ENCODE data around the gene DHRSX. TPM values are rescaled to one million over a fixed set of nuclear protein-coding genes. Genes with fewer than 3 reads are reported as not detected.

The DHRSX gene
- total RNA-seq, 1 experiment from 2014 or later, result 11.5 TPM

DNA sequence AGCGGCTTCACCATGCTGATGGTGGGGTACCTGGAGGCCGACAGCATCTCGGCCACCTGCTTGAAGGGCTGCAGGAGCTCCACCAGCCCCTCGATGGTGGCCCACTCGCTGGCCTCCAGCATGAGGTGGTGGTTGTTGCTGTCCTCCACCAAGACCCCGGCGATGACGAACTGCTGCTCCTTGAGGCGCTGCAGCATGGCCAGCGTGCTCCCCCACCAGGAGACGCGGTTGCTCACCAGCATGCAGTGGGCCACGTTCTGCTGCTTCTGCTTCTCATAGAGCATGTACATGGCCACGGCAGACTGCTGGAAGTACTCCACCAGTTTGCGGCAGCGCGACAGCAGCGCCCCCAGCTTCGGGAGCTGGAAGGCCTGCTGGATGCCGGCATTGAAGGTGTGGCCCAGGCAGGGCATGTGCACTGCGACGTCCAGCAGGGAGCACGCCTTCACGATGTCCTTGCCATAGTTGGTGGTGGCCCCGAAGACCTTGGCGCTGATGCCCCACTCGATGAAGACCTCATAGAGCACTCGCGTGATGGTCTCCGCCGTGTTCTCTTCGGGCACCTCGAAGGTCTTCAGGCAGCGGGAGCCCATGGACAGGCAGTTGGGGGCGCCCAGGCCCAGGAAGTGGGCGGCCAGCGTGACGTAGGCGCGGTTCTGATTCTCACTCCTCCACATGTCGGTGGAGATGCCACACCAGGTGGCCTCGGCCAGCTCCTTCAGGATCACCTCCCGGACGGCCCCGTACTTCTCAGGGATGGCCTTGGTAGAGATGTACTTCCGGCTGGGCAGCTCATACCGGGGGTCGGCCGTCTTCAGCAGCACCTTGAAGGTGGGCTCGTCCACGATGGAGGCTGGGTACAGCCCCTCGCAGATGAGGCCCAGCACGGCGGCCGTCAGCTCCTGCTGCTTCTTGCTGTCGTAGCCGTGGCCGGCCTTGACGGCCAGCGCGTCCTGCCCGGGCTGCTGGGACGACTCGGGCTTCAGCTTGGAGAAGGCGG is 11.0 kb downstream of the DHRSX start:
- Histone ChIP-seq H3K9me3 (ENCODE audit: low read length) (no peaks in the 10 kb centered on the region), H3K27ac (ENCODE audit: low read length) (no peak overlapping the region), H3K36me3 (ENCODE audit: low read depth, low read length) (no peaks in the 10 kb centered on the region), H3F3A (ENCODE audit: low read length, unreplicated experiment) (no peaks in the 10 kb centered on the region), H3K4me3 (ENCODE audit: low read length) (no peak overlapping the region), H3K4me2 (ENCODE audit: low read length) (no peak overlapping the region), H3K79me2 (ENCODE audit: low read length) (no peaks in the 10 kb centered on the region), H3K9me2 (replicated peaks; ENCODE audit: low read length) (no peaks in the 10 kb centered on the region), H3K9ac (ENCODE audit: low read length) (no peak overlapping the region), H4K20me1 (ENCODE audit: low read length) (no peaks in the 10 kb centered on the region), H2AFZ (ENCODE audit: low read length) (no peak overlapping the region), H3K27me3 (ENCODE audit: low read length) (no peaks in the 10 kb centered on the region), H3K4me1 (ENCODE audit: insufficient read depth, low read length) (no peaks in the 10 kb centered on the region)
- intact Hi-C loops (cut with micrococcal nuclease), result no loop called here
- CTCF ChIA-PET, result no interaction called here
- ATAC-seq (no peak), DNase-seq (no peak)
- TF ChIP-seq, protein P1, sequence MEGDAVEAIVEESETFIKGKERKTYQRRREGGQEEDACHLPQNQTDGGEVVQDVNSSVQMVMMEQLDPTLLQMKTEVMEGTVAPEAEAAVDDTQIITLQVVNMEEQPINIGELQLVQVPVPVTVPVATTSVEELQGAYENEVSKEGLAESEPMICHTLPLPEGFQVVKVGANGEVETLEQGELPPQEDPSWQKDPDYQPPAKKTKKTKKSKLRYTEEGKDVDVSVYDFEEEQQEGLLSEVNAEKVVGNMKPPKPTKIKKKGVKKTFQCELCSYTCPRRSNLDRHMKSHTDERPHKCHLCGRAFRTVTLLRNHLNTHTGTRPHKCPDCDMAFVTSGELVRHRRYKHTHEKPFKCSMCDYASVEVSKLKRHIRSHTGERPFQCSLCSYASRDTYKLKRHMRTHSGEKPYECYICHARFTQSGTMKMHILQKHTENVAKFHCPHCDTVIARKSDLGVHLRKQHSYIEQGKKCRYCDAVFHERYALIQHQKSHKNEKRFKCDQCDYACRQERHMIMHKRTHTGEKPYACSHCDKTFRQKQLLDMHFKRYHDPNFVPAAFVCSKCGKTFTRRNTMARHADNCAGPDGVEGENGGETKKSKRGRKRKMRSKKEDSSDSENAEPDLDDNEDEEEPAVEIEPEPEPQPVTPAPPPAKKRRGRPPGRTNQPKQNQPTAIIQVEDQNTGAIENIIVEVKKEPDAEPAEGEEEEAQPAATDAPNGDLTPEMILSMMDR (conservative IDR thresholded peaks at IDR 0.05; ENCODE audit: low read depth, low read length), result no peak
- TF ChIP-seq EZH2phosphoT487 (IDR thresholded peaks at IDR 0.05; ENCODE audit: borderline replicate concordance, low read length), result no peak
- no peak for TF ChIP-seq EZH2 (IDR thresholded peaks at IDR 0.05; ENCODE audit: low read length, unreplicated experiment)
- no TSS peak for BruUV-seq (replicated peaks)
- POLR2A ChIA-PET (ENCODE audit: unreplicated experiment), result no interaction called here

DNA sequence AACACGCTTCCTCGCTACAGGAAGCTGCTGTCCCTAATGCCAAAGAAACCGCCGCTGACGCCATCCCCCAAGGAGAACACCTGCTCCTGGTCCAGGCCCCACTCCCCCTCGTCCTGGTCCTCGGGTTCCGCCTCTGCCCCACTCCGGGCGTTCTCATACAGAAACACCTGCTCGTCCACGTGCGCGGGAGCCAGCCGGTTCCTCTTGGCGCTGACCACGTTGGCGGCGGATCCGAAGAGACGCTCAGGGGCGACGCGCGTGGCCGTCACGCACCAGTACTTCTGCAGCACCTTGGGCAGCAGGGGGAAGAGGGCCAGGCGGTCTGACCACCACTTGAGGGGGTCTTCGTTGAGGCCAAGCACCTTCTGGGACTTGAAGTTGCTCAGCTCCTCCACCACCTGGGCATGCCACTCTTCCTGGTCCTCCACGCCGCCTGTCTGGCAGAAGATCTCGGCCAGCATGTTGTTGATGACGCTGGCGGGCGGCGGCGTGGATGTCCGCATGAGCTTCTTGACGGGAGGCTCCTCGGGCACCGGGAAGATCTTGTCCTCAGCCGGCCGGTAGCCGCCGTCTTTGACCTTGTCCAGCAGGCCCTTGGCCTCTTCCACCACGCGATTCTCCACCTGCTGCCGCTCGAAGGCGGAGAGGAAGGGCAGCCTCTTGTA is 12.0 kb downstream of the DHRSX start:
- H3K79me2 ChIP-seq (ENCODE audit: low read length), result no peaks in the 10 kb centered on the region
- H3K36me3 ChIP-seq (ENCODE audit: low read depth, low read length), result no peaks in the 10 kb centered on the region
- no peaks in the 10 kb centered on the region for H4K20me1 ChIP-seq (ENCODE audit: low read length)
- H3K4me3 ChIP-seq (ENCODE audit: low read length), result no peak overlapping the region
- no peak for ATAC-seq
- no peak for DNase-seq
- no peak overlapping the region for H3K9ac ChIP-seq (ENCODE audit: low read length)
- H3K4me1 ChIP-seq (ENCODE audit: insufficient read depth, low read length), result no peaks in the 10 kb centered on the region
- no peak for TF ChIP-seq EZH2phosphoT487 (IDR thresholded peaks at IDR 0.05; ENCODE audit: borderline replicate concordance, low read length)
- TF ChIP-seq, protein P1 (conservative IDR thresholded peaks at IDR 0.05; ENCODE audit: low read depth, low read length), result no peak
- CTCF ChIA-PET, result no interaction called here
- no peak overlapping the region for H3K27ac ChIP-seq (ENCODE audit: low read length)
- H2AFZ ChIP-seq (ENCODE audit: low read length), result no peak overlapping the region
- no TSS peak for BruUV-seq (replicated peaks)
- POLR2A ChIA-PET (ENCODE audit: unreplicated experiment), result no interaction called here
- H3F3A ChIP-seq (ENCODE audit: low read length, unreplicated experiment), result no peaks in the 10 kb centered on the region
- no peak overlapping the region for H3K4me2 ChIP-seq (ENCODE audit: low read length)
- no peaks in the 10 kb centered on the region for H3K9me2 ChIP-seq (replicated peaks; ENCODE audit: low read length)
- H3K27me3 ChIP-seq (ENCODE audit: low read length), result no peaks in the 10 kb centered on the region
- intact Hi-C loops (cut with micrococcal nuclease), result no loop called here
- no peaks in the 10 kb centered on the region for H3K9me3 ChIP-seq (ENCODE audit: low read length)

DNA sequence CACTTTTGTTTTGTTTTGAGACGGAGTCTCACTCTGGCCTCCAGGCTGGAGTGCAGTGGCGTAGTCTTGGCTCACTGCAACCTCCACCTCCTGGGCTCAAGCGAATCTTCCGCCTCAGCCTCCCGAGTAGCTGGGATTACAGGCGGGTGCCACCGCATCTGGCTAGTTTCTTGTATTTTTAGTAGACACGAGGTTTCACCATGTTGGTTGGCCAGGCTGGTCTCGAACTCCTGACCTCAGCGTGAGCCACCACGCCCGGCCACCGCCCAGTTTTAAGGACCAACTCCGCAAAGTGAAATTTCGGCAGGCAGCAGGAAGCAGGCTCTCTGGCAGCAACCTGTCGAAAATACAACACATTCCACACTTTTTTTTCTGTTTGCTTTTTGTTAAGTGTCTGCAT is 13.4 kb downstream of the DHRSX start:
- H4K20me1 ChIP-seq (ENCODE audit: low read length), result no peaks in the 10 kb centered on the region
- CTCF ChIA-PET, result no interaction called here
- TF ChIP-seq, protein P1 (conservative IDR thresholded peaks at IDR 0.05; ENCODE audit: low read depth, low read length), result no peak
- TF ChIP-seq EZH2phosphoT487 (IDR thresholded peaks at IDR 0.05; ENCODE audit: borderline replicate concordance, low read length) (no peak), EZH2 (IDR thresholded peaks at IDR 0.05; ENCODE audit: low read length, unreplicated experiment) (no peak)
- no peaks in the 10 kb centered on the region for H3F3A ChIP-seq (ENCODE audit: low read length, unreplicated experiment)
- no peak overlapping the region for H3K4me3 ChIP-seq (ENCODE audit: low read length)
- ATAC-seq, result no peak
- H3K4me2 ChIP-seq (ENCODE audit: low read length), result no peak overlapping the region
- no peaks in the 10 kb centered on the region for H3K4me1 ChIP-seq (ENCODE audit: insufficient read depth, low read length)
- H3K9me3 ChIP-seq (ENCODE audit: low read length), result no peaks in the 10 kb centered on the region
- no peaks in the 10 kb centered on the region for H3K27me3 ChIP-seq (ENCODE audit: low read length)
- H3K27ac ChIP-seq (ENCODE audit: low read length), result no peak overlapping the region
- H3K36me3 ChIP-seq (ENCODE audit: low read depth, low read length), result no peaks in the 10 kb centered on the region
- intact Hi-C loops (cut with micrococcal nuclease), result no loop called here
- no TSS peak for BruUV-seq (replicated peaks)
- no peak for DNase-seq
- no peak overlapping the region for H3K9ac ChIP-seq (ENCODE audit: low read length)
- no peaks in the 10 kb centered on the region for H3K9me2 ChIP-seq (replicated peaks; ENCODE audit: low read length)
- POLR2A ChIA-PET (ENCODE audit: unreplicated experiment), result no interaction called here
- no peak overlapping the region for H2AFZ ChIP-seq (ENCODE audit: low read length)
- no peaks in the 10 kb centered on the region for H3K79me2 ChIP-seq (ENCODE audit: low read length)

All from PC-3 (cell line).